IgD-negative memory B cell (primary cell): ENCODE results near the gene TBC1D4. TPM values are rescaled to one million over a fixed set of nuclear protein-coding genes. Genes with fewer than 3 reads are reported as not detected.

Experiments
- H3K27ac Mint-ChIP-seq, 3 donors: one replicate each; pipeline ENCODE4 v1.8.0; 2020 to 2022; ENCODE audit warnings: mild to moderate bottlenecking in 3 of 3, mixed read lengths in 3 of 3, moderate library complexity in 1 of 3
- H3K27me3 Mint-ChIP-seq: one replicate; pipeline ENCODE4 v1.8.0; 2021; ENCODE audit warnings: mixed read lengths
- H3K36me3 Mint-ChIP-seq: one replicate; pipeline ENCODE4 v1.8.0; 2020; ENCODE audit warnings: mild to moderate bottlenecking, mixed read lengths
- H3K4me1 Mint-ChIP-seq, 3 donors: one replicate each; pipeline ENCODE4 v1.8.0; 2020 to 2022; ENCODE audit warnings: mixed read lengths in 3 of 3, mild to moderate bottlenecking in 1 of 3
- H3K4me3 Mint-ChIP-seq, 4 donors: one replicate each; pipeline ENCODE4 v1.8.0; 2020 to 2022; ENCODE audit warnings: mild to moderate bottlenecking in 4 of 4, mixed read lengths in 4 of 4, moderate library complexity in 3 of 4
- H3K9me3 Mint-ChIP-seq, 3 donors: one replicate each; pipeline ENCODE4 v1.8.0; 2020 to 2021; ENCODE audit warnings: mixed read lengths in 3 of 3, mild to moderate bottlenecking in 1 of 3
- polyA plus RNA-seq: library from polyadenylated mRNA; unstranded; fragments of 300-500 nt; fragmentation: Illumina TruSeq; gene quantifications from one replicate; pipeline ENCODE4 v1.2.3, GENCODE V29; 2021

Gene TBC1D4
- polyA plus RNA-seq, 1 donor from 2014 or later = 1.6 TPM

DNA sequence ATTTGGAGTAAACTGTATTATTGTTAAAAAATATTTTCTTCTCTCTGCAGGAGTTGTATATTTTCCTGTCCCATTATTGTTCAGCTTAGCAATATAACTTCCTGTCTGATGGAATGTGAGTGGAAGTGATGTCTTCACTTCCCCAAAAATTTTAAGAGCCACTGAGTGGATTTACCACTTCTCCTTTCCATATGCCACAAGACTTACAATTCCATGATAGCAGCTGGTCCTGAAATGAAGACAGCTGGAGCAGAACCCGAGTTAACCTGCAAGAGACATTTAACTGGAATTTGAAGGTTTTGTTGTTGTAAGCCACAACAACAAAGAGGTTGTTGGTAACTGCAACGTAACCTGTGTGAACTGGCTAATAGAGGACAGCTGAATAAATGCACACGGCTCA, 23.4 kb upstream of the TBC1D4 start:
- no peak overlapping the region for H3K27ac Mint-ChIP-seq
- peaks cover 0 to 2% (median 1%) of the 10 kb centered on the region in 3 donors for H3K4me1 Mint-ChIP-seq
- H3K9me3 Mint-ChIP-seq = peaks cover 0 to 1% (median 1%) of the 10 kb centered on the region in 3 donors
- H3K36me3 Mint-ChIP-seq = no peaks in the 10 kb centered on the region
- no peaks in the 10 kb centered on the region for H3K27me3 Mint-ChIP-seq
- no peak overlapping the region for H3K4me3 Mint-ChIP-seq

DNA sequence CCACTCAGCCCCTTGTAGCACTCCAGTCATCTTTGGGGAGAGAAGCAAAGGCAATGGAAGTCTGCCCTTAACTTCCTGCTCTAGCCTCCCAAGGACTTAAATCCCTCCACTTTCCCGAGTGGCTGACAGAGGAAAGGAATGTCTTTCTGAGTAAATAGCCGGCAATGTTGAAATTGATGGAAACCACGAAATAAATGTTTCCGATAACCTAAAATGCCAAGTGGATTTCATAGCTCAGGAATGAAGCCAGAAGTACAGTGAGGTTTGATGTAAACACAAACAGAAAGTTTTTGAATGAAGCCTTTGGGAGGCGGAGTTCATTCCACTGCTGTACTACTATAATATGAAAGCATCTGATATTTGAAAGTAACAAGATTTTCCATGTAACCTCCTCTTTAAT, 14.0 kb upstream of the TBC1D4 start:
- Mint-ChIP-seq H3K27me3 (peaks cover 4% of the 10 kb centered on the region), H3K4me3 (no peak overlapping the region), H3K4me1 (no peaks in the 10 kb centered on the region), H3K36me3 (no peaks in the 10 kb centered on the region), H3K27ac (no peak overlapping the region), H3K9me3 (no peaks in the 10 kb centered on the region)

DNA sequence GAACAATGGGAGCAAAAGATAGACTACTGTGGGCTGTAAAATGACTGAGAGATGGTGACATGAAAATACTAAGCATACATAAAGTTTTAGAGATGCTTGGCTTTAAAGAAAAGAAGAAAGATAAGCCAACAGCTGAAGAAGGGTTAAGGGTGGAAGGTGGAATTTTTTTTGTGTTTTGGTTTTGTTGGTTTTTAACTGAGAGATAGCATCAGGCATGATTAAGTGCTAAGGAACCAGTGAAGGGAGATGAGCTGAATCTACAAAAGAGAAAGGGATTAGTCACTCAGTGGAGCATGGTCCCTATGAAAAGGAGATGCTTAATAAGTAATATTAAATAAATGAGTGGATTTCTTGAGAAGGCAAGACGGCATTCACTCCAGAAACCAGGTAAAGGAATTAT, 12.5 kb upstream of the TBC1D4 start:
- Mint-ChIP-seq H3K27ac (no peak overlapping the region), H3K4me3 (no peak overlapping the region), H3K27me3 (peaks cover 4% of the 10 kb centered on the region), H3K9me3 (no peaks in the 10 kb centered on the region), H3K4me1 (no peaks in the 10 kb centered on the region), H3K36me3 (no peaks in the 10 kb centered on the region)

DNA sequence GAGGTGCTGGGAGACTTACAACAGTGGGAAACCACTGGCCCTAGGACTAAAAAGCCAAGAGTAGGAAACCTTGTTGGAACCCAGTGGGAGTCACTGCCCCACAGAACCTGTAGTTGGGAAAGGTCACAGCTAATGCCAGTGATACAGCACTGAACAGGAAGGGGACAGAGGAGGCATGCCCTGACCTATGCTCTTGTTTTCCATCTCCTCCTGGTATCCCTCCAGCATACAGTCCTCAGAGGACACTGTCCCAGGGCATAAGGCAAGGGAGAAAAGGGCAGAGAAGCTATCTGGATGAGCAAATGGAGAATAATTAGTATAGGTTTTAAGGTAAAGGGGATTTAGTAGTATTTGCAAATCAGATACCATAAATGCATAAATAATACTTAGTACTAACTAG, 11.2 kb upstream of the TBC1D4 start:
- H3K27ac Mint-ChIP-seq = no peak overlapping the region
- no peaks in the 10 kb centered on the region for H3K9me3 Mint-ChIP-seq
- H3K27me3 Mint-ChIP-seq = peaks cover 5% of the 10 kb centered on the region
- no peaks in the 10 kb centered on the region for H3K36me3 Mint-ChIP-seq
- H3K4me1 Mint-ChIP-seq = no peaks in the 10 kb centered on the region
- H3K4me3 Mint-ChIP-seq = no peak overlapping the region

DNA sequence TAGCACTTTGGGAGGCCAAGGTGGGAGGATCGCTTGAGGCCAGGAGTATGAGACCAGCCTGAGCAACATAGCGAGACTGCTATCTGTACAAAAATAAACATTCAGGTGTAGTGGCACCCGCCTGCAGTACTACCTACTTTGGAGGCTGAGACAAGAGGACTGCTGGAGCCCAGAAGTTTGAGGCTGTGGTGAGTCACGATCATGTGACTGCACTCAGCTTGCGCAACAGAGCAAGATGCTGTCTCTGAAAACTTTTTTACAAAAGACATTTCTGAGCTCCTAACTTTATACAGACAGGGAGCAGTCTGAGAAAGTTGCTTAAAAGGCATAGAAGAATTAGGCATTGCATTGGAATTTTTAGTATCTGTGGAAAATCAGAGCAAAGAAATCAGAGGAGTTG, 10.4 kb upstream of the TBC1D4 start:
- Mint-ChIP-seq H3K4me1 (no peaks in the 10 kb centered on the region), H3K4me3 (no peak overlapping the region), H3K9me3 (no peaks in the 10 kb centered on the region), H3K27me3 (peaks cover 11% of the 10 kb centered on the region), H3K36me3 (no peaks in the 10 kb centered on the region), H3K27ac (no peak overlapping the region)

DNA sequence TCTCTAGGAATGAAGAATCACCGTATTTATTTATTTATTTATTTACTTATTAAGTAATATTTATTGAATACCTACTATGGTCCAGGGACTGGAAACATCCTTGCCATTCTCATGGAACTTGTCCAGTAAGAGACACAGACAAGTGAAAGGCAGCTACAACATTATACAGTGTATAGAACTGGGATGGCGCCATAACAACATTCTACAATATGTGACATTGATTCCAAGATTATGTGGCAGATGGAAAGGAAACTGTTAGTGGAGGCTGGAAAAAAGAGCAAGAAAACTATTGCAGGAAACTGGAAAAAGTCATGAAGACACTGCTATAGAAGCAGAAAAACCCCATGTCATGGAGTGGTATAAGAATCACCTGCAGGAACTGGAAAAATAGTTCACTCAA, 9.4 kb upstream of the TBC1D4 start:
- Mint-ChIP-seq H3K9me3 (no peaks in the 10 kb centered on the region), H3K27me3 (peaks cover 17% of the 10 kb centered on the region), H3K27ac (no peak overlapping the region), H3K36me3 (no peaks in the 10 kb centered on the region), H3K4me1 (no peaks in the 10 kb centered on the region), H3K4me3 (no peak overlapping the region)

DNA sequence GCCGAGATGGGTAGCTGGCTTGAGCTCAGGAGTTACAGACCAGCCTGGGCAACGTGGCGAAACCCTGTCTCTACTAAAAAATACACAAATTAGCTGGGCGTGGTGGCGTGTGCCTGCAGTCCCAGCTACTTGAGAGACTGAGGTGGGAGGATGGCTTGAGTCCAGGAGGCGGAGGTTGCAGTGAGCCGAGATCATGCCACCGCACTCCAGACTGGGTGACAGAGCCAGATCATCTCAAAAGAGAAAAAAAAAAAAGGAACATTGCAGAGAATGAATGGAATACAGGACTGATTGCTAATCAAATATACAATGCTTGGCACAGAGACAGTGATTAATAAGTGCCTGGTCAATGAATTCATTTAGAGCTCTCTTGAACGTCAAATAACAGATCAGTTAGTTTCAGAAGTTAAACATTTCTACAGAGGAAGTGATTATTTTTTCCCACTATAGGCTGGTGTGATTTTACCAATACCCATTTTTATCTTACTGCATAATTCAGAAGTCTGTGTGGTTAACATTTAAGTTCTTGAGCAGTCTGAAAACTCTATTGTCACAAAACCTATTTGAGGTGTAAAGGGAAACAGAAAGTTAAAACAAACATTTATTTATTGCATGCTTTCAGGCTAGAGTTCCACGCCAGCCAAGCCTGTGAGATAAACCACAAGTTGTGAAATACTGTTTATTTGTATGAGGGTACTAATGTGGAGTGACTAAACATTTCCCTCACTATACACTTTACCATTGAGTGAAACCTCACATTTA, 7.7 kb upstream of the TBC1D4 start:
- Mint-ChIP-seq H3K36me3 (no peaks in the 10 kb centered on the region), H3K9me3 (no peaks in the 10 kb centered on the region), H3K4me3 (no peak overlapping the region), H3K27me3 (peaks cover 32% of the 10 kb centered on the region), H3K27ac (no peak overlapping the region), H3K4me1 (no peaks in the 10 kb centered on the region)

DNA sequence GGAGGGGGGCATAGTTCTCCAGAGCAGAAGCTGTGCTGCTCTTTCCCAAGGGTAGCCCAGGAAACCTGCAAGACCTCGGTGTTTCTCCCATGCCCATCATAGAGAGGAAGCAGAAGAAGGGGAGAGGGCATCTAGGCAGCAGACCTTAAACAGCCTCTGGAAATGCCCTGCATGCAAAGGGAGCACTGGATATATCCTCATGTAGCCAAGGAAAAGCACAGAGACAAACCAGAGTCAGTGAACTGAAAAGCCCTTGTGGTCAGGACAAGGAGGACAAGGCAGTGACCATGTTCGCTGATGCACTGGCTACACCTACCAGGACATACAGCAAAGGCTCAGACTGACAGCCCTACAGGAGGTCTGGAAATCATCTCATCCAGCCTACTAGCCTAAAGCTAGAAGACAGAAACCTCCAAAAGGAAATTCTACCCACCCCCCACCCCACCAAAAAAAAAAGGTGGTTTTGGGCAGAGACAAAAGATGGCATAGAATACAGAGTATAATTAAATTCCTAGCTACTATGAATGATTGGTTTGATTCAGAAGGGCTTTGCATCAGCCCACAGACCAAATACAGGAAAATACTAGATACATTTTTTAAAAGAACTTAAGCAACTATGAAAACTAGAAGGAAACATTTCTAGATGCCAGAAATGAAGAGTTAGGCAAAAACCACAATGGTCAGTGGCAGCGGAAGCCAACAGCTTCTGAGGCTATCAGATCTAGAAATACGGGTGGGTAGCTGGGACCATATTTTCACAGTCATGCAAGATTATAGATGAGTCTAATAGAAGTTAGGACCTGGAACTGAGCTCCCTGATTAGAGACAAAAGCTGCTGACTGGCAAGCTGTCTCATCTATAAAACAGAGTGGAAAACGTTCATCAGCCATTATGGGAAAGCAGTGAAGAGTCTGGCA, 4.4 kb upstream of the TBC1D4 start:
- Mint-ChIP-seq H3K36me3 (peaks cover 2% of the 10 kb centered on the region), H3K9me3 (no peaks in the 10 kb centered on the region), H3K4me3 (no peak overlapping the region), H3K27me3 (peaks cover 36% of the 10 kb centered on the region), H3K4me1 (peaks cover 4 to 7% (median 6%) of the 10 kb centered on the region in 3 donors), H3K27ac (no peak overlapping the region)

DNA sequence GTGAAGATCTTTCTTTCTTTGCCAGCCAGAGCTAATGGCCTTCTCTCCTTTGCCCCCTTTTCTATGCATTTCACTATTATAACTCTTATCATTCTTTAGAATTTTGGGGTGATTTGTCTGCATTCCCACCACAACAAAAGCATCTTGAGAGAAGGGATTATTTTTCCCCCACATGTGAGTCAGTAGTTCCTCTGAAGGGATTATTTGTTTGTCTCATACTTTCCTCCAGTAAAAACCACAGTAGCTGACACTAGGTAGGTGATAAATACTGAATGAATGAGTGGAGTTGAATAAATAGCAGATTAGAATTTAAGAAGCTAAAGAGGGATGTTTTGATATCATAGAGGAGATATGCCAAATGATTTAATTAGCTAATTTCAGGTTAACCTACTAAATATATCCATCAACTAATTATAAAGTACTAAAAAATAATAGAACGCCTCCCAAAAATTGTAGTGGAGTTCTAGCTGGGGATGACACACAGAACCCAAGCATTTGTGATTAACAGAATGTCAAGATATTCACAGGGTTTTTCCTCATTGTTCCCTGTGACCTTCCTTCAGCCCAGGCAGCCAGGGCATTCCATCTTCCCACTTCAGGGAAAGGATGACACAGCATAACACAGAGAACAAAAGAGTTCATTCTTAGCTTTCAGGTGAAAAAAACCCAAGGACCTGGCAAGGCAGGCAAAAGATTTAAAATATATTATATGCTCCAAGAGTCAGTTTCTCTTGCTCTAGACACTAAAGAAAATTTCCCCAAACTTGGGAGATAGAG, 3.5 kb upstream of the TBC1D4 start:
- peaks cover 2% of the 10 kb centered on the region for H3K36me3 Mint-ChIP-seq
- H3K9me3 Mint-ChIP-seq = no peaks in the 10 kb centered on the region
- H3K27ac Mint-ChIP-seq = no peak overlapping the region
- H3K27me3 Mint-ChIP-seq = peaks cover 41% of the 10 kb centered on the region
- peak overlapping the region in 1 of 4 donors; percentile 12 for H3K4me3 Mint-ChIP-seq
- H3K4me1 Mint-ChIP-seq = peaks cover 7 to 11% (median 8%) of the 10 kb centered on the region in 3 donors

DNA sequence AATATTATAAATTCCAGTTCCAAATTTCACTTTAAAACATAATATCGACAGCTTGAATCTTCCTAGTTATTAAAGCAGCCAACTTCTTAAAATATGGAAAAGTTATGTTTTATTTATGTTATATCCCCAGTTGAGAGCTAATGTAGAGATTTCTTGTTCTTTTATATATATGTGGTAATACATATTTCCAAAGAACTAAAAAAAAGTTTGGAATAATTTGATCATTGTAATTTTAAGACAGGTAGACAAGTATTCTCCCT, 781 bp upstream of the TBC1D4 start:
- H3K27me3 Mint-ChIP-seq = peaks cover 56% of the 10 kb centered on the region
- H3K4me3 Mint-ChIP-seq = peak overlapping the region; percentile 94 to 99 (median 98)
- H3K4me1 Mint-ChIP-seq = peaks cover 7 to 17% (median 9%) of the 10 kb centered on the region in 3 donors
- no peaks in the 10 kb centered on the region for H3K9me3 Mint-ChIP-seq
- H3K27ac Mint-ChIP-seq = peak overlapping the region in 2 of 3 donors; percentile 24 to 67
- H3K36me3 Mint-ChIP-seq = peaks cover 2% of the 10 kb centered on the region

DNA sequence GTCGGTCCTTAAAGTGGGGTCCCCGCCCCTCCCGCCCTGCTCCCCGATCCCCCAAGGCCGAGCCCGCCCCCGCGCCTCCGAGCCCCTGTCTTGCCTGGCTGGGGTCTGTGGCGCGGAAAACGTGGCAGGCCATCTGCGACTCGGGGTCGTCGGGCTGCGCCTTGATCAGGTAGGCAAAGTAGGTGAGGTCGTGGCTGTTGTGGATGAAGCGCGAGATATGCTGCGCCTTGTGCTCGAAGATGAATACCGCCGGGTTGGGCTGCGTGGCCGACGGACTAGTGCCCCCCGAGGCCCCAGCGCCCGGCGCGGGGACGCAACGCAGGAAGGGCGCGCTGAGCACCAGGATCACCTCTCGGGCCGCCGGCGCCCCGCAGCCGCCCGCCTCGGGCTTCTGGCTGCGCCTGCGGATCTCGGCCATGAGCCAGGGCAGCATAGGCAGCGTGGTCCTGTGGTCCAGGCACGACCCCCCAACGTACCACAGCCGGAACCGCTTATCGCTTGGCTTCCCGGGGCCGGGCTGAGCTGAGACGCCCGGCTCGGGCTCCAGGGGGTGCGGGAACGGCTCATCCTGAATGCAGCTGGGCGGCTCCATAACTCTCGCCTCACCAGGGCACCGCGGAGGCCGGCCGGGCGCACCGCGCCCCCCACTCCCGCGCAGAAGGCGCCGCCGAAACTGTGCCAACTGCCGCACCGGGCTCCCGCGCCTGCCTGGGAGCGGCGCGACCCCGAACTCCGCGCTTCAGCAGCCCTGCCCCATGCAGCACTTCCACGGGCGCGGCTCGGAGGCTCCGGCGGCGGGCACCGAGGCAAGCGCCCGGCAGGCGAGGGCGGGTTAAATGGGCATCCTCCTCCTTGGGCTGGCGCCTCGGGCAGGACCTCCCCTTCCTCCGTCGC, 546 bp downstream of the TBC1D4 start:
- Mint-ChIP-seq H3K27me3 (peaks cover 45% of the 10 kb centered on the region), H3K27ac (no peak overlapping the region), H3K36me3 (peaks cover 2% of the 10 kb centered on the region), H3K4me3 (peak overlapping the region in 3 of 4 donors; percentile 78 to 90 (median 83)), H3K9me3 (no peaks in the 10 kb centered on the region), H3K4me1 (peaks cover 7 to 17% (median 9%) of the 10 kb centered on the region in 3 donors)

DNA sequence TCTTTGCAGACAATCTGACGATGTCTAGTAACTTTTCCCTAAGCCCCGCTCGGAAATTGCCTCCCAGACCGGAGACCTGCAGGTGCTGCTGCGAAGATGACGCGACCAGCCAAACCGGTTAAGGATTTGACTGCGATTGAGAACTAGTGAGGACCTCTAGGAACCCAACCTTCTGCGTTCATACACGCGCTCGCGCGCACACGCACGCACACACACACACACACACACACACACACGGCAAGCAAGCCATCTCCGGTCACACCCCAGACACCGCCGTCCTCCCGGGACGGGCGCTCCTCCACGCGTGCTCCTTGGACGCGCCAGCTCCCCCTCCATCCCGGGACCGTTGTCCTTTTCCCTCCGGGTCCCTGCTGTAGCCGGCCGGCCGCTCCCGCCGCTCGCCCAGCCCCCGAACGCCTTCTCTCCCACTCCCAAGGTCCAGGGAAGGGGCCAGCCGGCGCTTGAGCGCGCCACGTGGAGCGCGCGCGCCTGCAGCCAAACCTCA, 1.2 kb downstream of the TBC1D4 start:
- no peak overlapping the region for H3K27ac Mint-ChIP-seq
- H3K27me3 Mint-ChIP-seq = peaks cover 39% of the 10 kb centered on the region
- H3K36me3 Mint-ChIP-seq = peaks cover 2% of the 10 kb centered on the region
- H3K9me3 Mint-ChIP-seq = no peaks in the 10 kb centered on the region
- H3K4me1 Mint-ChIP-seq = peaks cover 7 to 17% (median 9%) of the 10 kb centered on the region in 3 donors
- H3K4me3 Mint-ChIP-seq = peak overlapping the region; percentile 72 to 90 (median 84)

DNA sequence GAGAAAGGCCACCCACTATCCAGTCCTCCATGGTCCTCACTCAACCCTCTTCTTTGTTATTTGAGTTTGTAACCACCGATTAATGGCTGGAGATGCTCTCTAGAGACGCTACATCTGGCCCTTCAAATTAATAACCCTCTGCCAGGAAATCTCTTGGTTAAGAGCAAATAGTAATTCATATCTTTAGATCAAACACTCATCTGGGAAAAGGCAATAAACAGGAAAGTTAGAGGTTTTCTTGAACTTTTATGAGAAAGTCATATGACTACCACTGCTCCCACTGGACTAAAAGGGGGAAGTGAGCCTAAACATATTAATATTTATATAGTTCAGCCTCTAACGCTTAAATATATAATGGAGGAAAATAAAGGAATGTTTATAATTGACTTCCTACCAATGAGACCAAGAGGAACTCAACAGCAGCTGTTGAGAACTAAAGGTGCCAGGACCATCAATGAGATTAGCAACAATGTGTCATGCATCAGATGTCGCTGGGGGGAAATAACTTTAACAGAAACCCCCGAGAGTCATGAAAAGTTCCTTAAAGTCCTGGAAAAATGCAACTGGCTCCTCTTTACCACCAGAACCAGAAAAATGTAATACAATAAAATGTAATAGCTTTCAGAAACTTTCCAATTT, 2.7 kb downstream of the TBC1D4 start:
- peak overlapping the region in 1 of 4 donors; percentile 41 for H3K4me3 Mint-ChIP-seq
- H3K9me3 Mint-ChIP-seq = no peaks in the 10 kb centered on the region
- H3K27me3 Mint-ChIP-seq = peaks cover 30% of the 10 kb centered on the region
- peaks cover 7 to 17% (median 9%) of the 10 kb centered on the region in 3 donors for H3K4me1 Mint-ChIP-seq
- H3K36me3 Mint-ChIP-seq = peaks cover 2% of the 10 kb centered on the region
- H3K27ac Mint-ChIP-seq = no peak overlapping the region

DNA sequence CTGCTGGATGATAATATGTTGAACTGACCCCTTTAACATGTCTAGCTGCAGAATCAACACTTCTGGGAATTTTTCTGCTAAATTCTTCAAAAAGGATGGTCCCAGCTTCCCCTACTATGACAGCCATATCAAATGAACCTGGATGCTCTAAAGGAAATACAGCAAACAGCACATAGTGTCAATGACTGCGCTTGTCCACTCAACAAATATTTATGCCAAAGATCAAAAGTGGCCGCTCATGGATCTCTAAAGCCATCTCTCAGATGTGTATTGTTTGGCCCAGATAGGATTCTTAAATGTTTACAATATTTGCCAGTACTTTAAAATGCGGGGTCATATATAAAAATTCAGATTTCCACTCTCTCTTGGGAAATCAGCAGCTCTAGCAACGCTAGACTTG, 3.3 kb downstream of the TBC1D4 start:
- H3K36me3 Mint-ChIP-seq = no peaks in the 10 kb centered on the region
- H3K9me3 Mint-ChIP-seq = no peaks in the 10 kb centered on the region
- peaks cover 7 to 17% (median 9%) of the 10 kb centered on the region in 3 donors for H3K4me1 Mint-ChIP-seq
- peaks cover 27% of the 10 kb centered on the region for H3K27me3 Mint-ChIP-seq
- no peak overlapping the region for H3K27ac Mint-ChIP-seq
- H3K4me3 Mint-ChIP-seq = peak overlapping the region in 1 of 4 donors; percentile 41
